ENCODE results near the gene EIF2S2. TPM values are rescaled to one million over a fixed set of nuclear protein-coding genes. Genes with fewer than 3 reads are reported as not detected.

EIF2S2 gene
- total RNA-seq, 1 donor from 2014 or later, result 114 TPM

DNA sequence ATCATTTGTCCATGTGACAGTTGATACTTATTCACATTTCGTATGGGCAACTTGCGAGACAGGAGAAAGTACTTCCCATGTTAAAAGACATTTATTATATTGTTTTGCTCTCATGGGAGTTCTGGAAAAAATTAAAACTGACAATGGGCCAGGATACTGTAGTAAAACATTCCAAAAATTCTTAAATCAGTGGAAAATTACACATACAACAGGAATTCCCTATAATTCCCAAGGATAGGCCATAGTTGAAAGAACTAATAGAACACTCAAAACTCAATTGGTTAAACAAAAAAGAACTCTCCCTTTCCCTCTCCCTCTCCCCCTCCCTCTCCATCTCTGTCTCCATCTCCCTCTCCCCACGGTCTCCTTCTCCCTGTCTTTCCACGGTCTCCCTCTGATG, 19.4 kb upstream of the EIF2S2 start:
- Mint-ChIP-seq H3K4me3 (no peak overlapping the region), H3K9me3 (peaks cover 15% of the 10 kb centered on the region), H3K27ac (no peak overlapping the region), H3K36me3 (no peaks in the 10 kb centered on the region), H3K27me3 (ENCODE audit: insufficient read depth, low read depth) (peaks cover 6% of the 10 kb centered on the region), H3K4me1 (peaks cover 3% of the 10 kb centered on the region)
- Histone ChIP-seq H3K9me3 (ENCODE audit: low read depth) (no peaks in the 10 kb centered on the region), H3K36me3 (no peaks in the 10 kb centered on the region), H3K4me2 (no peak overlapping the region), H2AFZ (replicated peaks) (no peak overlapping the region), H3K79me2 (ENCODE audit: low read depth) (no peaks in the 10 kb centered on the region), H3K9ac (no peak overlapping the region), H3K4me3 (no peak overlapping the region), H3K4me1 (no peaks in the 10 kb centered on the region), H4K20me1 (ENCODE audit: low read depth) (no peaks in the 10 kb centered on the region), H3K27ac (no peak overlapping the region), H3F3A (ENCODE audit: low read depth) (no peaks in the 10 kb centered on the region), H3K27me3 (no peaks in the 10 kb centered on the region)
- TF ChIP-seq, protein P1, sequence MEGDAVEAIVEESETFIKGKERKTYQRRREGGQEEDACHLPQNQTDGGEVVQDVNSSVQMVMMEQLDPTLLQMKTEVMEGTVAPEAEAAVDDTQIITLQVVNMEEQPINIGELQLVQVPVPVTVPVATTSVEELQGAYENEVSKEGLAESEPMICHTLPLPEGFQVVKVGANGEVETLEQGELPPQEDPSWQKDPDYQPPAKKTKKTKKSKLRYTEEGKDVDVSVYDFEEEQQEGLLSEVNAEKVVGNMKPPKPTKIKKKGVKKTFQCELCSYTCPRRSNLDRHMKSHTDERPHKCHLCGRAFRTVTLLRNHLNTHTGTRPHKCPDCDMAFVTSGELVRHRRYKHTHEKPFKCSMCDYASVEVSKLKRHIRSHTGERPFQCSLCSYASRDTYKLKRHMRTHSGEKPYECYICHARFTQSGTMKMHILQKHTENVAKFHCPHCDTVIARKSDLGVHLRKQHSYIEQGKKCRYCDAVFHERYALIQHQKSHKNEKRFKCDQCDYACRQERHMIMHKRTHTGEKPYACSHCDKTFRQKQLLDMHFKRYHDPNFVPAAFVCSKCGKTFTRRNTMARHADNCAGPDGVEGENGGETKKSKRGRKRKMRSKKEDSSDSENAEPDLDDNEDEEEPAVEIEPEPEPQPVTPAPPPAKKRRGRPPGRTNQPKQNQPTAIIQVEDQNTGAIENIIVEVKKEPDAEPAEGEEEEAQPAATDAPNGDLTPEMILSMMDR (IDR thresholded peaks at IDR 0.05), result no peak
- TF ChIP-seq EZH2phosphoT487 (IDR thresholded peaks at IDR 0.05) (no peak), EZH2 (IDR thresholded peaks at IDR 0.05) (no peak)
- no peak for DNase-seq (ENCODE audit: low spot score)

GRCh38 chr20:34129518-34130162, 17.6 kb upstream of the EIF2S2 start:
- Mint-ChIP-seq H3K27ac (no peak overlapping the region), H3K4me3 (peak overlapping the region; percentile 33), H3K9me3 (peaks cover 15% of the 10 kb centered on the region), H3K36me3 (no peaks in the 10 kb centered on the region), H3K27me3 (ENCODE audit: insufficient read depth, low read depth) (peaks cover 9% of the 10 kb centered on the region), H3K4me1 (peaks cover 3% of the 10 kb centered on the region)
- H2AFZ ChIP-seq (replicated peaks), result peak overlapping the region; percentile 74
- no peak overlapping the region for H3K9ac ChIP-seq
- TF ChIP-seq EZH2phosphoT487 (IDR thresholded peaks at IDR 0.05), result no peak
- TF ChIP-seq EZH2 (IDR thresholded peaks at IDR 0.05), result no peak
- TF ChIP-seq, protein P1 (IDR thresholded peaks at IDR 0.05), result peak; percentile 89
- H3F3A ChIP-seq (ENCODE audit: low read depth), result no peaks in the 10 kb centered on the region
- no peak overlapping the region for H3K4me2 ChIP-seq
- H3K27ac ChIP-seq, result no peak overlapping the region
- peak; percentile 84 for DNase-seq (ENCODE audit: low spot score)
- H3K9me3 ChIP-seq (ENCODE audit: low read depth), result no peaks in the 10 kb centered on the region
- H3K4me3 ChIP-seq, result no peak overlapping the region
- H4K20me1 ChIP-seq (ENCODE audit: low read depth), result no peaks in the 10 kb centered on the region
- no peaks in the 10 kb centered on the region for H3K4me1 ChIP-seq
- H3K36me3 ChIP-seq, result no peaks in the 10 kb centered on the region
- H3K79me2 ChIP-seq (ENCODE audit: low read depth), result no peaks in the 10 kb centered on the region
- H3K27me3 ChIP-seq, result no peaks in the 10 kb centered on the region

DNA sequence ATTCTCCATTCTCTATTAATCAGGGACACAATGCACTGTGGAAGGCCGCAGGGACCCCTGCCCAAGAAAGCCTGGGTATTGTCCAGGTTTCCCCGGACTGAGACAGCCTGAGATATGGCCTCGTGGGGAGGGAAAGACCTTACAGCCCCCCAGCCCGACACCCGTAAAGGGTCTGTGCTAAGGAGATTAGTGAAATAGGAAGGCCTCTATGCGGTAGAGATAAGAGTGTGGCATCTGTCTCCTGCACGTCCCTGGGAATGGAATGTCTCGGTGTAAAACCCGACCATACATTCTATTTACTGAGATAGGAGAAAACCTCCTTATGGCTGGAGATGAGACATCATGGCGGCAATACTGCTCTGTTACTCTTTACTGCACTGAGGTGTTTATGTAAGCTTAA, 15.7 kb upstream of the EIF2S2 start:
- no peak for DNase-seq (ENCODE audit: low spot score)
- no peaks in the 10 kb centered on the region for H3K4me1 Mint-ChIP-seq
- H3K27ac Mint-ChIP-seq, result no peak overlapping the region
- no peak overlapping the region for H3K9ac ChIP-seq
- H2AFZ ChIP-seq (replicated peaks), result no peak overlapping the region
- TF ChIP-seq, protein P1 (IDR thresholded peaks at IDR 0.05), result no peak
- TF ChIP-seq EZH2phosphoT487 (IDR thresholded peaks at IDR 0.05) (no peak), EZH2 (IDR thresholded peaks at IDR 0.05) (no peak)
- no peaks in the 10 kb centered on the region for H3K36me3 ChIP-seq
- no peaks in the 10 kb centered on the region for H3K4me1 ChIP-seq
- H4K20me1 ChIP-seq (ENCODE audit: low read depth), result no peaks in the 10 kb centered on the region
- H3K79me2 ChIP-seq (ENCODE audit: low read depth), result no peaks in the 10 kb centered on the region
- peaks cover 13% of the 10 kb centered on the region for H3K9me3 Mint-ChIP-seq
- H3K36me3 Mint-ChIP-seq, result no peaks in the 10 kb centered on the region
- H3K4me3 ChIP-seq, result no peak overlapping the region
- no peak overlapping the region for H3K27ac ChIP-seq
- no peaks in the 10 kb centered on the region for H3K9me3 ChIP-seq (ENCODE audit: low read depth)
- peaks cover 9% of the 10 kb centered on the region for H3K27me3 Mint-ChIP-seq (ENCODE audit: insufficient read depth, low read depth)
- no peak overlapping the region for H3K4me3 Mint-ChIP-seq
- H3F3A ChIP-seq (ENCODE audit: low read depth), result no peaks in the 10 kb centered on the region
- no peaks in the 10 kb centered on the region for H3K27me3 ChIP-seq
- H3K4me2 ChIP-seq, result no peak overlapping the region
